AG04450 (cell line): ENCODE measurements around the gene FAM193B. TPM values are rescaled to one million over a fixed set of nuclear protein-coding genes. Genes with fewer than 3 reads are reported as not detected.

Source experiments
- CTCF ChIA-PET: fragments of 300-600, 350-600 bp; formaldehyde crosslinking; extraction: SDS; loops from one replicate; lab custom pipeline; 2022; ENCODE audit warnings: antibody characterized with exemption, inconsistent platforms; lab: Charles Lee
- POLR2A ChIA-PET: fragments of 350-600 bp; formaldehyde crosslinking; extraction: SDS; loops from one replicate; lab custom pipeline; 2021; ENCODE audit warnings: antibody characterized with exemption, inconsistent platforms; lab: Yijun Ruan, JAX
- DNase-seq: peaks from one replicate; pipeline ENCODE4 v3.0.0-alpha.2; 2011; ENCODE audit warnings: low read depth, low spot score
- H3K27ac ChIP-seq: one replicate; pipeline ENCODE4 v1.5.1; 2012; ENCODE audit warnings: low read depth, low read length, control low read depth
- H3K27me3 ChIP-seq: one replicate; pipeline ENCODE4 v1.6.0; 2012; ENCODE audit warnings: low read length; ENCODE audit not compliant: control insufficient read depth, insufficient read depth
- H3K4me3 ChIP-seq: 2 replicates; pipeline ENCODE4 v1.5.1; 2011; ENCODE audit warnings: mild to moderate bottlenecking, low read depth, low read length, control low read depth
- H3K9me3 ChIP-seq: 2 replicates; pipeline ENCODE4 v1.5.1; 2012; ENCODE audit warnings: low read length; ENCODE audit not compliant: control insufficient read depth, insufficient read depth
- CTCF ChIP-seq: IDR thresholded peaks from 2 replicates; pipeline ENCODE4 v1.5.1; 2011; ENCODE audit warnings: low read depth, low read length, control low read depth, inconsistent platforms
- polyA minus RNA-seq: library from RNA; depleted of rRNA, polyadenylated mRNA; stranded (reverse); fragments of >200 nt; gene quantifications from 2 replicates; pipeline ENCODE4 v1.2.3, GENCODE V29; 2011; rRNA and poly(A)+ RNA removed
- polyA plus RNA-seq: library from polyadenylated mRNA; depleted of rRNA; stranded (reverse); fragments of >200 nt; gene quantifications from 2 replicates; pipeline ENCODE4 v1.2.3, GENCODE V29; 2011; rRNA removed

FAM193B gene
- polyA plus RNA-seq (28.7 and 30.1 TPM in 2 replicates), polyA minus RNA-seq (25.7 and 34.3 TPM in 2 replicates)

- peaks cover 4% of the 10 kb centered on the region for H3K27me3 ChIP-seq
- ChIA-PET CTCF (interaction anchor here (0.9 kb wide), 1 partner anchor 894 kb away, joined by 4 read pairs; no protein-coding TSS in a partner anchor), POLR2A (interaction anchor here (0.9 to 1.7 kb wide), 3 partner anchors 9 to 57 kb away, joined by 3 to 11 read pairs (median 4); partner anchors contain the start of gene PDLIM7)
- DNase-seq = peak; percentile 72
- H3K27ac ChIP-seq = peak within 1 kb of the TSS; percentile 21
- TF ChIP-seq CTCF = peak; percentile 49
- peak within 1 kb of the TSS; percentile 86 for H3K4me3 ChIP-seq
- no peaks in the 10 kb centered on the region; the same call in 1 of the 2 replicates for H3K9me3 ChIP-seq
Measured at GRCh38 chr5:177554474-177555111, at the start of gene FAM193B. Gene FAM193B, minus strand, starts transcription at chr5:177554563. Its CDS starts 105 bp downstream, at chr5:177554458.

GRCh38 chr5:177604116-177604521 is 49.8 kb upstream of the FAM193B start:
- H3K4me3 ChIP-seq = no peak overlapping the region
- ChIA-PET POLR2A (no interaction called here), CTCF (interaction anchor here (1.3 kb wide), 1 partner anchor 11 kb away, joined by 3 read pairs; no protein-coding TSS in a partner anchor)
- H3K27me3 ChIP-seq = no peaks in the 10 kb centered on the region
- H3K9me3 ChIP-seq = no peaks in the 10 kb centered on the region; the same call in 1 of the 2 replicates
- DNase-seq = no peak
- H3K27ac ChIP-seq = no peak overlapping the region
- TF ChIP-seq CTCF = no peak

GRCh38 chr5:177603631-177604030 is 49.3 kb upstream of the FAM193B start:
- no peaks in the 10 kb centered on the region; the same call in 1 of the 2 replicates for H3K9me3 ChIP-seq
- TF ChIP-seq CTCF = no peak
- H3K4me3 ChIP-seq = no peak overlapping the region
- no peaks in the 10 kb centered on the region for H3K27me3 ChIP-seq
- CTCF ChIA-PET = no interaction called here
- no peak for DNase-seq
- no peak overlapping the region for H3K27ac ChIP-seq
- POLR2A ChIA-PET = no interaction called here

GRCh38 chr5:177602458-177602830 is 48.1 kb upstream of the FAM193B start:
- no peak for TF ChIP-seq CTCF
- CTCF ChIA-PET = interaction anchor here (0.5 kb wide), 1 partner anchor 10 kb away, joined by 3 read pairs; no protein-coding TSS in a partner anchor
- H3K27me3 ChIP-seq = no peaks in the 10 kb centered on the region
- no peaks in the 10 kb centered on the region; the same call in 1 of the 2 replicates for H3K9me3 ChIP-seq
- no peak overlapping the region for H3K4me3 ChIP-seq
- H3K27ac ChIP-seq = no peak overlapping the region
- no peak for DNase-seq
- POLR2A ChIA-PET = no interaction called here
